Spleen (tissue), 11 donors: ENCODE data around the gene CTDSPL. TPM values are rescaled to one million over a fixed set of nuclear protein-coding genes. Genes with fewer than 3 reads are reported as not detected.

Experiments used
- DNase-seq: peaks from one replicate; pipeline ENCODE4 v3.0.0-alpha.2; 2020
- H3K27ac ChIP-seq, 8 donors: fragments of 200-600 bp; sonication (generic) in 7 of 8; 1 replicate in 4 of 8; 2 replicates in 4 of 8; pipeline versions ENCODE4 v1.5.0 to v1.8.0; 2016 to 2021; ENCODE audit warnings: inconsistent platforms in 4 of 8, mild to moderate bottlenecking in 4 of 8, moderate library complexity in 1 of 8
- H3K27me3 ChIP-seq, 7 donors: fragments of 200-600 bp; sonication (generic) in 6 of 7; replicated peaks in 1 of 7; 1 replicate in 4 of 7; 2 replicates in 3 of 7; pipeline versions ENCODE4 v1.5.0 to v1.8.0; 2016 to 2021; ENCODE audit warnings: inconsistent platforms in 3 of 7, mild to moderate bottlenecking in 1 of 7
- H3K36me3 ChIP-seq, 6 donors: fragments of 200-600 bp; sonication (generic) in 5 of 6; 1 replicate in 4 of 6; 2 replicates in 2 of 6; pipeline versions ENCODE4 v1.5.0 to v1.8.0; 2016 to 2021; ENCODE audit warnings: inconsistent platforms in 2 of 6
- H3K4me1 ChIP-seq, 6 donors: fragments of 200-600 bp; sonication (generic) in 5 of 6; 1 replicate in 3 of 6; 2 replicates in 3 of 6; pipeline versions ENCODE4 v1.5.0 to v1.8.0; 2016 to 2021; ENCODE audit warnings: inconsistent platforms in 3 of 6
- H3K4me3 ChIP-seq, 8 donors: fragments of 200-600 bp; sonication (generic) in 7 of 8; 1 replicate in 4 of 8; 2 replicates in 4 of 8; pipeline versions ENCODE4 v1.5.0 to v1.8.0; 2016 to 2021; ENCODE audit warnings: inconsistent platforms in 4 of 8, mild to moderate bottlenecking in 4 of 8, moderate library complexity in 2 of 8
- H3K9me3 ChIP-seq, 8 donors: fragments of 200-600 bp; sonication (generic) in 7 of 8; 1 replicate in 4 of 8; 2 replicates in 4 of 8; pipeline versions ENCODE4 v1.5.0 to v1.8.0; 2016 to 2021; ENCODE audit warnings: inconsistent platforms in 4 of 8
- CTCF ChIP-seq, 11 experiments: fragments of 200-600 bp in 7 of 11; fragments of 450-650 bp in 4 of 11; sonication (generic) in 4 of 11; IDR thresholded peaks in 8 of 11; conservative IDR thresholded peaks in 3 of 11; 1 replicate in 7 of 11; 2 replicates in 4 of 11; pipeline versions ENCODE4 v1.4.0 to v1.8.0; 2016 to 2021; ENCODE audit warnings: antibody characterized with exemption in 11 of 11, inconsistent platforms in 4 of 11, mild to moderate bottlenecking in 1 of 11
- POLR2A ChIP-seq, 3 donors: fragments of 450-650 bp; IDR thresholded peaks; one replicate each; pipeline ENCODE4 v1.5.1; 2017; ENCODE audit warnings: antibody characterized with exemption in 3 of 3, mild to moderate bottlenecking in 1 of 3
- POLR2AphosphoS5 ChIP-seq, 3 donors: sonication (generic); formaldehyde crosslinking; IDR thresholded peaks; one replicate each; pipeline ENCODE4 v1.5.1; 2017; ENCODE audit warnings: antibody characterized with exemption in 3 of 3
- WGBS, 5 donors: extraction: QIAGEN DNeasy Blood & Tissue Kit in 3 of 5; methylation state at CpG; one replicate each; pipeline versions ENCODE4 v1.1.5 to v1.1.7; 2013 to 2018; 5-methylcytosine and 5-hydroxymethylcytosine counted together
- intact Hi-C: fragments of 100-400 bp; cut with DNase I; formaldehyde crosslinking; loops from one replicate; pipeline ENCODE4 v1.15.0; 2023; ENCODE audit warnings: low total_unique reads
- polyA plus RNA-seq, 3 donors: library from polyadenylated mRNA; stranded (reverse); fragments of 200-250 nt; gene quantifications; one replicate each; pipeline ENCODE4 v1.2.1, GENCODE V29; 2013
- total RNA-seq, 7 donors: library from RNA; depleted of rRNA in 3 of 7; stranded (reverse); fragments of >200 nt in 3 of 7; fragmentation: NEBNext Ultra II Directional in 4 of 7; extraction: Animal tissue kit (Norgen Biotek cat#: 25700) in 4 of 7; gene quantifications; one replicate each; pipeline versions ENCODE4 v1.1.0 to v1.2.1, GENCODE V29; 2016 to 2021
- donor health status: healthy with polysubstance abuse.
- donor health status: DM: no; HTN: no; CAD: no; lungs with moderate emphysema.
- donor health status: DM: no; HTN: no; CAD: no.
- donor health status: Bipolar disorder and iron deficiency.
- donor health status: healthy.
- donor health status: DM: no; HTN: no; CAD: no.
- donor health status: DM: yes; HTN: yes; CAD: no.

The CTDSPL gene
- total and polyA plus RNA-seq, 10 donors, result 3.9 to 46.0 (median 26.2) TPM

DNA sequence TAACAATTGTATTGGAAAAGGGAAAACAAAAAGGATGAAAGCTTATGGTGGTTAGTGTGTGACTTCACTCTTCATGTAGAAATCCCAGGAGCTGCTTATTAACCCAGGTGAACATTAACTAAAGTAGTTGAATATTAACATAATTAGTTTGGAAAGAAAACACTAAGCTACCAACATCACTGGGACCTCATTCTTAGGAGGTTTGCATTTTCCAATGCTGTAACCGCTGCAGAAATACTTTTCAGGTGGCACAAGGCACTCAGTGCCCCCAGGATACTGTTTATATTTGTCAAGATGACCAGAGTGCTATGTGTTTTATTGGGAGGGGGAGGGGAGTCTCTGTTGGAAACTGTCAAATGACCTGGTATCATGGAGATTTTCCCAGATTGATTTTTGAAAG is 103.0 kb downstream of the CTDSPL start:
- Histone ChIP-seq H3K4me3 (no peak overlapping the region), H3K36me3 (no peaks in the 10 kb centered on the region), H3K9me3 (no peaks in the 10 kb centered on the region), H3K27ac (no peak overlapping the region), H3K4me1 (peaks cover 8 to 64% (median 42%) of the 10 kb centered on the region in 6 donors), H3K27me3 (no peaks in the 10 kb centered on the region)
- WGBS, 5 donors, result 81 to 97% (median 83%) methylated on average over 1 of the region's 1 CpG
- intact Hi-C loops, result loop anchor here (5.0 kb wide), 1 partner anchor 107 kb away; no protein-coding TSS in a partner anchor
- no peak for DNase-seq
- no peak for TF ChIP-seq CTCF (IDR thresholded peaks at IDR 0.05 in 8 of 11, conservative IDR thresholded peaks at IDR 0.05 in 3 of 11)
- TF ChIP-seq POLR2A (IDR thresholded peaks at IDR 0.05), result no peak
- TF ChIP-seq POLR2AphosphoS5 (IDR thresholded peaks at IDR 0.05), result no peak

GRCh38 chr3:37967260-37967881 is 105.7 kb downstream of the CTDSPL start:
- peak overlapping the region in 4 of 8 donors; percentile 65 to 83 (median 74) for H3K27ac ChIP-seq
- WGBS, 5 donors, result 53 to 66% (median 59%) methylated on average over 5 to 7 of the region's 7 CpGs

GRCh38 chr3:37968199-37968598 is 106.5 kb downstream of the CTDSPL start:
- Histone ChIP-seq H3K4me1 (peaks cover 9 to 49% (median 31%) of the 10 kb centered on the region in 6 donors), H3K9me3 (no peaks in the 10 kb centered on the region), H3K36me3 (peaks cover 0 to 22% (median 0%) of the 10 kb centered on the region in 6 donors), H3K27me3 (no peaks in the 10 kb centered on the region), H3K27ac (peak overlapping the region; percentile 5 to 83 (median 68)), H3K4me3 (no peak overlapping the region)
- WGBS, 5 donors, result 70 to 81% (median 72%) methylated on average over 9 of the region's 9 CpGs
- intact Hi-C loops, result loop anchor here (5.0 kb wide), 1 partner anchor 111 kb away; no protein-coding TSS in a partner anchor
- no peak for DNase-seq
- no peak for TF ChIP-seq POLR2A (IDR thresholded peaks at IDR 0.05)
- TF ChIP-seq POLR2AphosphoS5 (IDR thresholded peaks at IDR 0.05), result no peak
- no peak for TF ChIP-seq CTCF (IDR thresholded peaks at IDR 0.05 in 8 of 11, conservative IDR thresholded peaks at IDR 0.05 in 3 of 11)

More at GRCh38 chr3:37967260-37967881, 105.7 kb downstream of the CTDSPL start:
- no peaks in the 10 kb centered on the region for H3K9me3 ChIP-seq
- DNase-seq, result no peak
- peak; percentile 25 to 81 (median 73) for TF ChIP-seq CTCF (IDR thresholded peaks at IDR 0.05 in 8 of 11, conservative IDR thresholded peaks at IDR 0.05 in 3 of 11)
- TF ChIP-seq POLR2A (IDR thresholded peaks at IDR 0.05), result no peak
- TF ChIP-seq POLR2AphosphoS5 (IDR thresholded peaks at IDR 0.05), result no peak
- peaks cover 9 to 54% (median 32%) of the 10 kb centered on the region in 6 donors for H3K4me1 ChIP-seq
- no peaks in the 10 kb centered on the region for H3K27me3 ChIP-seq
- peaks cover 0 to 13% (median 0%) of the 10 kb centered on the region in 6 donors for H3K36me3 ChIP-seq
- intact Hi-C loops, result loop anchor here (5.0 kb wide), 1 partner anchor 110 kb away; no protein-coding TSS in a partner anchor
- H3K4me3 ChIP-seq, result no peak overlapping the region
